ENCODE results near the gene FITM1.

Gene FITM1

GRCh38 chr14:24117179-24117578 is 13.3 kb upstream of the FITM1 start:
- no peaks in the 10 kb centered on the region for H3K9me2 ChIP-seq (replicated peaks; ENCODE audit: control insufficient read depth, low read length)
- no peaks in the 10 kb centered on the region for H3K27me3 ChIP-seq (ENCODE audit: control insufficient read depth, low read length)
- H3F3A ChIP-seq (ENCODE audit: control insufficient read depth, insufficient read depth) = peaks cover 9% of the 10 kb centered on the region
- peaks cover 24% of the 10 kb centered on the region for H3K79me2 ChIP-seq (ENCODE audit: control insufficient read depth, low read length)
- no peak overlapping the region for H3K4me2 ChIP-seq (ENCODE audit: low read length)
- no peaks in the 10 kb centered on the region for H3K9me3 ChIP-seq (ENCODE audit: control insufficient read depth, insufficient read depth, low read length)
- no peak overlapping the region for H3K27ac ChIP-seq (ENCODE audit: low read depth, low read length)
- no peak overlapping the region for H3K4me3 ChIP-seq (ENCODE audit: low read length)
- peaks cover 62% of the 10 kb centered on the region for H3K36me3 ChIP-seq (ENCODE audit: control insufficient read depth, low read length)
- H4K20me1 ChIP-seq (ENCODE audit: control insufficient read depth, insufficient read depth, low read depth, low read length) = peaks cover 4% of the 10 kb centered on the region; the same call in 1 of the 2 replicates
- TF ChIP-seq CTCF (IDR thresholded peaks at IDR 0.05; ENCODE audit: low read depth, low read length, poor library complexity, severe bottlenecking) = no peak
- no peak for TF ChIP-seq EZH2phosphoT487 (IDR thresholded peaks at IDR 0.05; ENCODE audit: borderline replicate concordance, low read length)
- peaks cover 14% of the 10 kb centered on the region for H3K4me1 ChIP-seq (ENCODE audit: control insufficient read depth, low read length)

GRCh38 chr14:24119691-24120090 is 10.8 kb upstream of the FITM1 start:
- peaks cover 4% of the 10 kb centered on the region; the same call in 1 of the 2 replicates for H4K20me1 ChIP-seq (ENCODE audit: control insufficient read depth, insufficient read depth, low read depth, low read length)
- H3K9me2 ChIP-seq (replicated peaks; ENCODE audit: control insufficient read depth, low read length) = no peaks in the 10 kb centered on the region
- H3K4me2 ChIP-seq (ENCODE audit: low read length) = no peak overlapping the region
- no peaks in the 10 kb centered on the region for H3K9me3 ChIP-seq (ENCODE audit: control insufficient read depth, insufficient read depth, low read length)
- H3K4me1 ChIP-seq (ENCODE audit: control insufficient read depth, low read length) = peaks cover 14% of the 10 kb centered on the region
- no peak overlapping the region for H3K27ac ChIP-seq (ENCODE audit: low read depth, low read length)
- H3K27me3 ChIP-seq (ENCODE audit: control insufficient read depth, low read length) = no peaks in the 10 kb centered on the region
- H3K4me3 ChIP-seq (ENCODE audit: low read length) = no peak overlapping the region
- H3F3A ChIP-seq (ENCODE audit: control insufficient read depth, insufficient read depth) = peaks cover 3% of the 10 kb centered on the region; the same call in 1 of the 2 replicates
- H3K36me3 ChIP-seq (ENCODE audit: control insufficient read depth, low read length) = peaks cover 70% of the 10 kb centered on the region
- peaks cover 18% of the 10 kb centered on the region for H3K79me2 ChIP-seq (ENCODE audit: control insufficient read depth, low read length)
- TF ChIP-seq EZH2phosphoT487 (IDR thresholded peaks at IDR 0.05; ENCODE audit: borderline replicate concordance, low read length) (no peak), CTCF (IDR thresholded peaks at IDR 0.05; ENCODE audit: low read depth, low read length, poor library complexity, severe bottlenecking) (no peak)

GRCh38 chr14:24121210-24121609 is 9.2 kb upstream of the FITM1 start:
- H3K27me3 ChIP-seq (ENCODE audit: control insufficient read depth, low read length) = no peaks in the 10 kb centered on the region

More at GRCh38 chr14:24121210-24121609, 9.2 kb upstream of the FITM1 start:
- Histone ChIP-seq H4K20me1 (ENCODE audit: control insufficient read depth, insufficient read depth, low read depth, low read length) (no peaks in the 10 kb centered on the region), H3K27ac (ENCODE audit: low read depth, low read length) (no peak overlapping the region), H3K9me3 (ENCODE audit: control insufficient read depth, insufficient read depth, low read length) (no peaks in the 10 kb centered on the region), H3F3A (ENCODE audit: control insufficient read depth, insufficient read depth) (peaks cover 3% of the 10 kb centered on the region; the same call in 1 of the 2 replicates), H3K9me2 (replicated peaks; ENCODE audit: control insufficient read depth, low read length) (no peaks in the 10 kb centered on the region), H3K4me3 (ENCODE audit: low read length) (no peak overlapping the region), H3K4me1 (ENCODE audit: control insufficient read depth, low read length) (peaks cover 6% of the 10 kb centered on the region), H3K4me2 (ENCODE audit: low read length) (no peak overlapping the region), H3K36me3 (ENCODE audit: control insufficient read depth, low read length) (peaks cover 65% of the 10 kb centered on the region), H3K79me2 (ENCODE audit: control insufficient read depth, low read length) (peaks cover 7% of the 10 kb centered on the region)
- no peak for TF ChIP-seq CTCF (IDR thresholded peaks at IDR 0.05; ENCODE audit: low read depth, low read length, poor library complexity, severe bottlenecking)
- no peak for TF ChIP-seq EZH2phosphoT487 (IDR thresholded peaks at IDR 0.05; ENCODE audit: borderline replicate concordance, low read length)

Data from DOHH2 (cell line).